Measurements from ENCODE around the gene TOR1A. TPM values are rescaled to one million over a fixed set of nuclear protein-coding genes. Genes with fewer than 3 reads are reported as not detected.
"Not testable (repeated sequence)": the region's sequence is repeated elsewhere in the genome, so short reads cannot be mapped to it uniquely, and the experiment has no call there.

Gene TOR1A
- total and polyA plus RNA-seq, 8 donors, result 32.0 to 40.0 (median 36.3) TPM

- H3K27ac ChIP-seq, result no peak overlapping the region
- peaks cover 5 to 30% of the 10 kb centered on the region in 2 donors for H3K4me1 ChIP-seq
- H3K27me3 ChIP-seq, result no peaks in the 10 kb centered on the region
- DNase-seq (no peak), ATAC-seq (no peak)
- no peak for TF ChIP-seq CTCF (IDR thresholded peaks at IDR 0.05)
- H3K36me3 ChIP-seq, result peaks cover 0 to 7% of the 10 kb centered on the region in 2 donors
- intact Hi-C loops (cut with DNase I), result no loop called here
- H3K9me3 ChIP-seq, result no peaks in the 10 kb centered on the region
- H3K4me3 ChIP-seq, result no peak overlapping the region
Observed at GRCh38 chr9:129801504-129801903, 22.4 kb downstream of the TOR1A start.

GRCh38 chr9:129798973-129799372, 25.0 kb downstream of the TOR1A start:
- H3K4me1 ChIP-seq, result peaks cover 3 to 4% of the 10 kb centered on the region in 2 donors
- H3K9me3 ChIP-seq, result no peaks in the 10 kb centered on the region
- no peak for TF ChIP-seq CTCF (IDR thresholded peaks at IDR 0.05)
- no peak overlapping the region for H3K4me3 ChIP-seq
- no peak overlapping the region for H3K27ac ChIP-seq
- DNase-seq (no peak), ATAC-seq (no peak)
- intact Hi-C loops (cut with DNase I), result loop anchor here in 1 of 2 donors (10.0 kb wide), 1 partner anchor 164 kb away; no protein-coding TSS in a partner anchor
- H3K27me3 ChIP-seq, result peaks cover 0 to 8% of the 10 kb centered on the region in 2 donors
- no peaks in the 10 kb centered on the region for H3K36me3 ChIP-seq

GRCh38 chr9:129796029-129796428, 27.9 kb downstream of the TOR1A start:
- not testable (repeated sequence) for H3K36me3 ChIP-seq, H3K27ac ChIP-seq, H3K9me3 ChIP-seq, DNase-seq, ATAC-seq, H3K4me3 ChIP-seq, H3K4me1 ChIP-seq
- H3K27me3 ChIP-seq, result peaks cover 0 to 16% of the 10 kb centered on the region in 2 donors
- intact Hi-C loops (cut with DNase I), result loop anchor here in 1 of 2 donors (10.0 kb wide), 1 partner anchor 161 kb away; no protein-coding TSS in a partner anchor

- Histone ChIP-seq H3K4me1 (peaks cover 0 to 5% of the 10 kb centered on the region in 2 donors), H3K4me3 (no peak overlapping the region)
- TF ChIP-seq CTCF (IDR thresholded peaks at IDR 0.05), result no peak
Observed at GRCh38 chr9:129794549-129794948, 29.4 kb downstream of the TOR1A start.

GRCh38 chr9:129786481-129786880, 37.5 kb downstream of the TOR1A start:
- DNase-seq (no peak), ATAC-seq (no peak)
- peaks cover 0 to 31% of the 10 kb centered on the region in 2 donors for H3K27me3 ChIP-seq
- H3K4me1 ChIP-seq, result peaks cover 0 to 10% of the 10 kb centered on the region in 2 donors
- H3K4me3 ChIP-seq, result no peak overlapping the region
- no peak overlapping the region for H3K27ac ChIP-seq
- no peaks in the 10 kb centered on the region for H3K9me3 ChIP-seq
- no peak for TF ChIP-seq CTCF (IDR thresholded peaks at IDR 0.05)
- intact Hi-C loops (cut with DNase I), result loop anchor here in 1 of 2 donors (5.0 kb wide), 1 partner anchor 139 kb away; no protein-coding TSS in a partner anchor
- no peaks in the 10 kb centered on the region for H3K36me3 ChIP-seq

More at GRCh38 chr9:129794549-129794948, 29.4 kb downstream of the TOR1A start:
- intact Hi-C loops (cut with DNase I), result loop anchor here in 1 of 2 donors (10.0 kb wide), 1 partner anchor 160 kb away; no protein-coding TSS in a partner anchor
- DNase-seq, result no peak
- Histone ChIP-seq H3K9me3 (no peaks in the 10 kb centered on the region), H3K27me3 (peaks cover 0 to 18% of the 10 kb centered on the region in 2 donors), H3K36me3 (no peaks in the 10 kb centered on the region), H3K27ac (no peak overlapping the region)
- ATAC-seq, result no peak

- Histone ChIP-seq H3K27ac (no peak overlapping the region), H3K4me3 (no peak overlapping the region), H3K9me3 (no peaks in the 10 kb centered on the region), H3K4me1 (peaks cover 0 to 10% of the 10 kb centered on the region in 2 donors), H3K27me3 (peaks cover 0 to 31% of the 10 kb centered on the region in 2 donors), H3K36me3 (no peaks in the 10 kb centered on the region)
- intact Hi-C loops (cut with DNase I), result loop anchor here in 1 of 2 donors (5.0 kb wide), 1 partner anchor 139 kb away; no protein-coding TSS in a partner anchor
- DNase-seq, result no peak
- TF ChIP-seq CTCF (IDR thresholded peaks at IDR 0.05), result no peak
- no peak for ATAC-seq
Observed at GRCh38 chr9:129785866-129786265, 38.1 kb downstream of the TOR1A start.

GRCh38 chr9:129784970-129785369, 39.0 kb downstream of the TOR1A start:
- H3K36me3 ChIP-seq, DNase-seq, ATAC-seq, H3K9me3 ChIP-seq, H3K4me3 ChIP-seq, H3K27ac ChIP-seq: not testable (repeated sequence)
- peaks cover 0 to 10% of the 10 kb centered on the region in 2 donors for H3K4me1 ChIP-seq
- H3K27me3 ChIP-seq, result peaks cover 0 to 31% of the 10 kb centered on the region in 2 donors
- intact Hi-C loops (cut with DNase I), result loop anchor here in 1 of 2 donors (5.0 kb wide), 1 partner anchor 138 kb away; no protein-coding TSS in a partner anchor
